ENCODE results near the gene MAPK12. TPM values are rescaled to one million over a fixed set of nuclear protein-coding genes. Genes with fewer than 3 reads are reported as not detected.

The MAPK12 gene
- 7.7 and 8.8 TPM in 2 replicates for total RNA-seq

DNA sequence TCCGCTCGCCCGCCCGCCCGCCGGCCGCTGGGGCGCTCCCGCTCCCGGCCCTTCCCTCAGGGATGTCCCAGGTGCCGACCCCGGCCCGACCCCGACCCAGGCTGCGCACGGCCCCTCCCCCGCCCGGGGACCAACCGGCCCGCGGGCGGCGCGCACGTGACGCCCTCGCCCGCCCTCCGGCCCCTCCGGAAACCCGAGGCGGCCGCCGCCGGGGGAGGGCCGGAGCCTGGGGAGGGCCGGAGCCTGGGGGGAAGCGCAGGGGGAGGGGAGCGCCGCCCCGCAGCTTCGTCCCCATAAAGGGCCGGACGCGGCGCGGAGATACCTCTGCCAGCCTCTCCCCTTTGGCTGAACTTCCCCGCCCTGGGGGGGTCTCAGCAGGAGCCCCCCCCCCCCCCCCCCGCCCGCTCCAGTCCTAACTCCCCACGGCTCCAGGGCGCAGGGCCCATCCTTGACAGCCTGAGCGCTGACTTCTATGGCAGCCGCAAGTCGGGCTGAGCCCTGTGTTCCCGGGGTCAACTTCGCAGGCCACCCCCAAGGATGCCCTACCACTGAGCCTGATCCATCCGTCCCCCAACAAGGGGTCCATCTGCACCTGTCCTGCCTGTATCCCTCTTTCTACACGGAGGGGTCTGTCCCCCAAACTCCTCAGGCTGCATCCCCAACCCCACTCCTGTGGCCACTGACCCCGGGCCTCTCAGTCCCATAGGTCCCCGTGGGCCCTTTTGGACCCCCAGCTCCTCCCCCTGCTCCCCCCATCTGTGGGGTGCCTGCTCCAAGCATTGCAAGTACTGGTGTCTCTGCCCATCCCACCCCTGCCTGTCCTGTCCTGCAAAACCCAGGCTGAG, at the start of gene MAPK12:
TSS of gene MAPK12 (minus strand) at position 69 of the 845 bp plus-strand sequence. CDS start 174 bp downstream, outside the sequence.
- intact Hi-C loops (cut with micrococcal nuclease): no loop called here

DNA sequence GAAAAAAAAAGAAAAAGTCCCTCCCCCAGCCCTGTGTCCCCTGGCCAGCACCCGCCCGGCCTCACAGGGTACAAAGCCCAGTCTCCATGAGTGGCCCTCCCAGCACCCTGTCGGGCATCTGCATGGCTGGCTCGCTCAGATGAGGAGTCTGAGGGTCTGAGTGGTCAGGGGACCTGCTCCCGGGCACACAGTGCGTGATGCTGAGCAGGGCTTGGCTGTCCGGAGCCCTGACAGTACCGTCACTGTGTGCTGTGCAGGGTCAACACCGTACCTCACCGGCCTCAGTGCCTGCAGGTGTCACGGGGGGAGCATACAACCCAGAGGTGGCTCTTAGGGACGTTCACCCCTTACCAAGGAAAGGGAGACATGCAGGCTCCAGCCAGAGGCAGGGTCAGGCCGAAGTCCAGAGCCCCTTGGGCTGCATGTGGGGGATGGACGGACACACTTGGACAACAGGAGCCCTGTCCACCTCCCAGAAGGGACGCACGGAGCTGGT, 49.5 kb upstream of the MAPK12 start:
- intact Hi-C loops (cut with micrococcal nuclease): no loop called here

DNA sequence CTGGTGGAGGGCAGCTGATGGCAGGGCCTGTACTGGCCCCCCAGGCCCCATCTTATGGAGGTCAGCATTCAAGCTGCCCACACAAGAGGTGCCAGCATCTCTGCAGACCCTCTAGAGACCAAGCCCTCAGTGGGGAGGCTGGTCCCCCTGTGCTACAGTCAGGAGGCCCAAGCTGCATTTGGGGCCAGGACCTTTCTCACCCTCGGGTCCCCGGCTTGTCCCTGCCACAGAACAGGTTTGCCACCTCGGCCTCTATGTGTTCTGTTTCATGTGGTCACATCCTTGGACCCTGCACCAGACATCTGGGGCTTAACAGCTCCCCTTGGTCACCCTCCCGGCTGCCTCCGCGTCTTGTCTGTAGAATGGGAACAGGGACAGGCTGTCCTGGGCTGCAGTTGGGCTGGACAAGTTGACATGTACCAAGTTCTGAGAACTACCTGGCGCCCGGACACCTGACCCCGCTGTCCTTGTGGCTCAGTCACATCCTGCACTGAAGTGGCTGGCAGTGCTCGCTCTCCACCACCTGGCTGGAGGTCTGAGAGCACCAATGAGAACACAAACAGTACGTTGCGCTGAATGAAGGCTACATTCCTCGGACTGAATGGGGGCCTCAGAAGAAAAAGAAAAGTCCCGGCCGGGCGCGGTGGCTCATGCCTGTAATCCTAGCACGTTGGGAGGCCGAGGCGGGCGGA, 48.7 kb upstream of the MAPK12 start:
- intact Hi-C loops (cut with micrococcal nuclease): no loop called here

GRCh38 chr22:50309601-50309991, 48.1 kb upstream of the MAPK12 start:
- intact Hi-C loops (cut with micrococcal nuclease): loop anchor here (5.0 kb wide), 1 partner anchor 37 kb away; the partner anchor contains the start of gene MAPK11

- intact Hi-C loops (cut with micrococcal nuclease): loop anchor here (5.0 kb wide), 1 partner anchor 37 kb away; the partner anchor contains the start of gene MAPK11
Observed at GRCh38 chr22:50308986-50309600, 47.6 kb upstream of the MAPK12 start.

DNA sequence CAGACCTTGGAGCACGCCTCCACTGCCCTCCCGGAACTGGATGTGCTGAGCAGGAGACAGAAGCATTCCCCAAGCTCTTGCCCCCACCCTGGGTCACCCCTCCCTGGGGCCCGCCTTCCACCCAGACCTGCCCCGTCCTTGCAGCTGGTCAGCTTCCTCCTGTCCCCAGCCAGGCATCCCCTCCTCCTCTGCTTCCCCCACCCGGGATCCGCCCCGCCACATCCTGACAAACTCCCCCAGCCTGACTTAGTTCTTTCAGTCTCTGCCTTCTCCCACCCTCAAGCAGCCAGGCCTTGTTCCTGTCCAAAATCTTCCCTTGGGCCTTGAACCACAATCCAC, 47.1 kb upstream of the MAPK12 start:
- intact Hi-C loops (cut with micrococcal nuclease): loop anchor here (5.0 kb wide), 1 partner anchor 36 kb away; the partner anchor contains the start of gene MAPK11

- intact Hi-C loops (cut with micrococcal nuclease): loop anchor here (5.0 kb wide), 1 partner anchor 36 kb away; the partner anchor contains the start of gene MAPK11
Observed at GRCh38 chr22:50307890-50308596, 46.6 kb upstream of the MAPK12 start.

DNA sequence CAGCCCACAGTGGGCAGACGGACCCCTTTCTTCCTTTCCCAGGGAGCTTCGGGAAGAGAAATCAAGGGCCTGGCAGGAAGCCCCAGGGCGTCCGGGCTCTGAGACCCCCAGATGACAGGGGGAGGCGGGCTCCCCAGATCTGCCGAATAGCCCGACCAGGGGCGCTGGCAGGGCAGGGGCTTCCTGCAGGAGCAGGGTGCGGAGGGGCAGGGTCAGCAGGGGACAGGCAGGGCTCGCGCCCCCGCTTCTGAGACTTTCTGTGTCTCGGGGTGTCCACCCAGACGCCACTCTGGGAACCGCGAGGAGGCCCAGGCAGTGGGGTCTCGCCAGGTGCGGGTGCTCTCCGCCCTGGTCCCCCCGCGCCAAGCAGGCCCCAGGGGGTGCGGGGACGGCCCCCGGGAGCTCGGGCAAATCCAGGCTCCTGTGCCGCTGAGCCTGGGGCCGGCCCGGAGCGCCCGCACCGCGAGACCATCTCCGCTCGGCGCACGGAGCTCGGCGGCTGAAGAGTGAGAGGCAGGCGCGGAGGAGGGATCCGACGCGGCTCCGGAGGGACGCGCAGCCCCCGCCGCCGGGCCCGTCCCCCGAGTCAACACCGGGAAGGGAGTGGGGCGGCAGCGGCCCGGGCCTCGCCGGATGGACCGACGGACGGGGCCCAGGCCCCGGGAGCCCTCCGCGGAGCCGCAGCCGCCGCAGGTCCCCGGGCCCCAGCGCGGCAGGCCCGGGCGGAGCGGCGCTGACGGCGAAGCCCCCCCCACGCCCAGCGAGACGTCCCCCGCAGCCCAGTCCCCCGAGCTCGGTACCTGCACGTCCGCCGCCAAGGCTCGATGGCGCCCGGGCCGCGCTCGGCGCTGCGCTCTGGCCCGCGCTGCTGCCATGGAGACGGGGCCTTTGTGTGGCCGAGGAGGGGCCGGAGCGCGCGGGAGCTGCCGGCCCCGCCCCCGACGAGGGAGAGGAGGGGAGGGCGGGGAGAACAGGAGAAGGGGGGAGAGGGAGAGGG, 45.6 kb upstream of the MAPK12 start, which contains the start of gene PLXNB2:
TSS of gene PLXNB2 (minus strand) at position 894 of the 997 bp plus-strand sequence. CDS start 17,062 bp downstream, outside the sequence.
- intact Hi-C loops (cut with micrococcal nuclease): loop anchor here (5.0 kb wide), 1 partner anchor 35 kb away; the partner anchor contains the start of gene MAPK11

GRCh38 chr22:50305923-50306566, 44.6 kb upstream of the MAPK12 start:
- intact Hi-C loops (cut with micrococcal nuclease): loop anchor here (5.0 kb wide), 1 partner anchor 34 kb away; the partner anchor contains the start of gene MAPK11

- intact Hi-C loops (cut with micrococcal nuclease): loop anchor here (5.0 kb wide), 1 partner anchor 33 kb away; the partner anchor contains the start of gene MAPK11
Observed at GRCh38 chr22:50305393-50305922, 44.0 kb upstream of the MAPK12 start.

GRCh38 chr22:50304528-50305392, 43.3 kb upstream of the MAPK12 start:
- intact Hi-C loops (cut with micrococcal nuclease): loop anchor here (5.0 kb wide), 1 partner anchor 32 kb away; the partner anchor contains the start of gene MAPK11

DNA sequence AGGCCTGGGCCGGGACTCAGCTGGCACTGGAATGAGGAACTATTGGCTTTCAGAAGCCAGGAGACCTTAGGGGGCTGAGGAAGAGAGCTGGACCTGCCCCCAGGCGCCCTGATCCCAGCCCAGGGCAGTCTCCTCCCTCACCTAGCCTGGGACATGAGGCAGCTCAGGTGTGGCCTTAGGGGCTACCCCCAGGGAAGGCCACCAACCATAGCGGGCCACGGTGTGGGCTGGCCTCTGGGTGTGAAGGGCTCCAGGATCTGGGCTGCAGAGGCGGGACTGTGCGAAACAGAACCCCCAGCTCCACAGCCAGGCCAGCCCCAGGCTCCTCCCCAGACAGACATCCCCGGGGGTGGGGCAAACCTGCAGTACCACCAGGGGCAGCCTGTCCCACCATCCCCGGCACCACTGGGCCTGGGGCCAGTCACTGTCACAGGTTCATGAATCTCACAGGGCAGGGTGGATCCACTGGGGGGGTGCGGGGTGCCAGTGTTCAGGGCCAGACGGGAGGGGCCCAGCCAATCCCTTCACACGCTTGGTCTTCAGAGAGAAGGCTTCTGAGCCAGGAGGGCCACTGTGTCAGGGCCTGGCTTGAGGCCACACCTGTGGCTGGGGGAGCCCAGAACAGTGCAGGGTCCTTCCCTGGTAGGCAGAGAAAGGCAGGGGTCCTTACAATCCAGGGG, 42.5 kb upstream of the MAPK12 start:
- intact Hi-C loops (cut with micrococcal nuclease): no loop called here

GRCh38 chr22:50303515-50303847, 42.0 kb upstream of the MAPK12 start:
- intact Hi-C loops (cut with micrococcal nuclease): no loop called here

GRCh38 chr22:50302564-50302963, 41.1 kb upstream of the MAPK12 start:
- intact Hi-C loops (cut with micrococcal nuclease): no loop called here

GRCh38 chr22:50302041-50302541, 40.6 kb upstream of the MAPK12 start:
- intact Hi-C loops (cut with micrococcal nuclease): no loop called here

DNA sequence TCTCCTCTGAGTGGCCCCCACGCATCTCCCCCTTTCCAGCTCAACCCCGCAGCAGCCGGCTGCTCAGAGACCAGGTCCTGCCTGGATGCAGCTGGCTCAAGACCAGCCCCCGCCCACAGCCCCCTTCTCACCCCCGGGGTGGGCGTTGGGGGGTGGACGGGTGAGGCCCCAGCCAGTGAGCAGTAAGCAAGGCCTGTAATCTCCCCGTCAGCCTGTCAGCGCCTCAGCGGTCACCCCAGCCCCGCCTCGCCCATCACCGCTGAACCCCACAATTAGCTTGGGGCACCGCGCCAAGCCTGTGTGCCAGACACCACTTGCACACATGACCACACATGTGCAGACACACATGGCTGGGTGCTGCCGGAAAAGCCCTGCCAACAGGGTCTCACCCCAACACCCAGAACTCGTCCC, 40.1 kb upstream of the MAPK12 start:
- intact Hi-C loops (cut with micrococcal nuclease): no loop called here
